Stomach (tissue), 4 donors: ENCODE data around the gene NTRK2.

Experiments used
- CTCF ChIP-seq, 7 experiments: fragments of 450-650 bp in 4 of 7; fragments of 200-600 bp in 3 of 7; sonication (generic) in 3 of 7; IDR thresholded peaks; one replicate each; pipeline ENCODE4 v1.5.1; 2016 to 2019; ENCODE audit warnings: antibody characterized with exemption in 7 of 7, control low read depth in 2 of 7, mild to moderate bottlenecking in 1 of 7
- EP300 ChIP-seq: sonication (generic); formaldehyde crosslinking; IDR thresholded peaks from one replicate; pipeline ENCODE4 v1.6.1; 2017; ENCODE audit warnings: antibody characterized with exemption
- POLR2A ChIP-seq, 4 donors: fragments of 450-650 bp; IDR thresholded peaks; one replicate each; pipeline ENCODE4 v1.6.1; 2016; ENCODE audit warnings: antibody characterized with exemption in 4 of 4, control low read depth in 2 of 4, mild to moderate bottlenecking in 1 of 4, moderate library complexity in 1 of 4

- no peak for TF ChIP-seq CTCF (IDR thresholded peaks at IDR 0.05)
- TF ChIP-seq POLR2A (IDR thresholded peaks at IDR 0.05) = no peak
- no peak for TF ChIP-seq EP300
Measured at GRCh38 chr9:84894859-84895258, 225.3 kb downstream of the NTRK2 start.
